Coronary artery (tissue), 2 donors: ENCODE data around the gene SRRD.
A peak's percentile ranks its signal among the peaks of the same experiment; 100 is the strongest.

Experiments
- DNase-seq: peaks from one replicate; pipeline ENCODE4 v3.0.0-alpha.2; 2017; ENCODE audit warnings: low spot score
- H3K27ac ChIP-seq, 2 donors: fragments of 200-600 bp; sonication (generic); one replicate each; pipeline ENCODE4 v1.5.1; 2016 to 2019
- H3K4me3 ChIP-seq: fragments of 200-600 bp; sonication (generic); 2 replicates; pipeline ENCODE4 v1.5.1; 2016; ENCODE audit warnings: mild to moderate bottlenecking, moderate library complexity
- TF ChIP-seq, protein P1 (sequence below): fragments of 200-600 bp; sonication (generic); IDR thresholded peaks from one replicate; pipeline ENCODE4 v1.5.1; 2019; ENCODE audit warnings: antibody characterized with exemption

SRRD gene

DNA sequence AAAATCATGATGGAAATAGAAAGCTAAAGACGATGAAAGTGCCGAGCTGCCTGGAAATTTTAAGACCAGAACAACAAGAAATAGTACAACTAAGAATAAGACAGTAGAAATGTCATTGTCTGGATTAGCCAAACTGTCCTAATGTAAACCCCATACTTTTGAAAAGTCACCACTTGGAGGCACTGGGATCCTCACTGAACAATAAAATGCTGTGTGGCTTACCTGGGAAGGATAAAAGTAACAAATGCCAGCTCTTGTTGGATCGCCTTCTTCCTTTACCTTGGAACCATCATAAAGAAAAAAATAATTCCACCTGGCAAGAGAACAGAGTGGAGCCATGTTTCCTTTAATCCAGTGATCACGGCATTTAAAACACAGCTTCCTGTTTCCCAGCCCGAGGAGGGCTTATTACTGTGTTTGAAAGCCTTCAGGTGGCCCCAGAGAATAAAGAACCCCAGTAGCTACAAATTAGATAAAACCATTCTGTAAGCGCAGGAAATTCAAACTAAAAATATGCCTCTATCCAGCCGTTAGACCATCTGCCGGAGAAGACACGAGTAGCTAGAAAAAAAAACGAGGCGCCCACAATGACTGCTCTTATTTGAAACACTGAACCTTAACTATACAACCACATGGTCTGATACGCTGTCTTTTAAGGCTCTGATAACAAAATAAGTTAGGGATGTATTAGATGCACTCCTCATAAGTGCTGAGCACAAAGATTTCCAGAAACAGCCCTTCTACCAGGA is 4.5 kb upstream of the SRRD start:
- Histone ChIP-seq H3K4me3 (peak overlapping the region; percentile 37), H3K27ac (no peak overlapping the region)
- TF ChIP-seq, protein P1, sequence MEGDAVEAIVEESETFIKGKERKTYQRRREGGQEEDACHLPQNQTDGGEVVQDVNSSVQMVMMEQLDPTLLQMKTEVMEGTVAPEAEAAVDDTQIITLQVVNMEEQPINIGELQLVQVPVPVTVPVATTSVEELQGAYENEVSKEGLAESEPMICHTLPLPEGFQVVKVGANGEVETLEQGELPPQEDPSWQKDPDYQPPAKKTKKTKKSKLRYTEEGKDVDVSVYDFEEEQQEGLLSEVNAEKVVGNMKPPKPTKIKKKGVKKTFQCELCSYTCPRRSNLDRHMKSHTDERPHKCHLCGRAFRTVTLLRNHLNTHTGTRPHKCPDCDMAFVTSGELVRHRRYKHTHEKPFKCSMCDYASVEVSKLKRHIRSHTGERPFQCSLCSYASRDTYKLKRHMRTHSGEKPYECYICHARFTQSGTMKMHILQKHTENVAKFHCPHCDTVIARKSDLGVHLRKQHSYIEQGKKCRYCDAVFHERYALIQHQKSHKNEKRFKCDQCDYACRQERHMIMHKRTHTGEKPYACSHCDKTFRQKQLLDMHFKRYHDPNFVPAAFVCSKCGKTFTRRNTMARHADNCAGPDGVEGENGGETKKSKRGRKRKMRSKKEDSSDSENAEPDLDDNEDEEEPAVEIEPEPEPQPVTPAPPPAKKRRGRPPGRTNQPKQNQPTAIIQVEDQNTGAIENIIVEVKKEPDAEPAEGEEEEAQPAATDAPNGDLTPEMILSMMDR: no peak
- DNase-seq: no peak

DNA sequence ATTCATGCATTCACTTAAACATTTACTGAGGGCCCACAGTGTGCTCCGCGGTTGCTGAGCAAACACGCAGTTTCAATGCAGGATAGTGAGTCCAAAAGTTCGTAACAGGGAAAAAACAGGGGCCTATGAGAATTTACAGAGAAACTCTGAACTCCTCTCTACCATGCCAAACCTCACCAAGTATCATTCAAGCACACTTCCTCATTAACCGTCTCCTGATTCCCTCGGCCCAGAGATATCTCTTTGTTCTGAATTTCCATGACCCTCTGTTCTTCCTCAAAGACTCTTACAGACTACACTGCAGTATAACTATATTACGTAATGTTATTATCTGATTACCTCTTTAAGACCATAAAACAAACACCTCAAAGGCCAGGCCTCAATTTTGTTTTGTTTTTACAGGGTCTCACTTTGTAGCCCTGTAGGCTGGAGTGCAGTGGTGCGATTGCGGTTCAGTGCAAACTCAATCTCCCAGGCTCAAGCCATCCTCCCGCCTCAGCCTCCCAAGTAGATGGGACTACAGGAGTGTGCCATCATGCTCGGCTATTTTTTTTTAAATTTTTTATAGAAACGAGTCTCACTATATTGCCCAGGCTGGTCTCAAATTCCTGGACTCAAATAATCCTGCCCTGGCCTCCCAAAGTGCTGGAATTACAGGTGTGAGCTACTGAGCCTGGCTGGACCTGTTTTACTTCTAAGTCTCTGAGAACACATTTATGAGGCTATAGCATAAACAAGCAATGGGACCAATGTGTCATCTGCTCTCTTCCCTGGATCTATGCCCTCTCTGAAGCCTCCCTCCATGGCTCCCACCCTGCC is 3.7 kb upstream of the SRRD start:
- no peak for DNase-seq
- Histone ChIP-seq H3K27ac (no peak overlapping the region), H3K4me3 (peak overlapping the region; percentile 37)
- TF ChIP-seq, protein P1: no peak

DNA sequence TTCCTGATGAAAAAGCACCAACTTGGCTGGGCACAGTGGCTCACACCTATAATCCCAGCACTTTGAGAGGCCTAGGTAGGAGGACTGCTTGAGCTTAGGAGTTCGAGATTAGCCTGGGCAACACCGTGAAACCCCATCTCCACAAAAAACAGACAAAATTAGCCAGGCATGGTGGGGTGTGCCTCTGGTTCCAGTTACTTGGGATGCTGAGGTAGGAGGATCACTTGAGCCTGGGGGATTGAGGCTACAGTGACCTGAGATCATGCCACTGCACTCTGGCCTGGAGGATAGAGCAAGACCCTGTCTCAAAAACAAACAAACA is 3.1 kb upstream of the SRRD start:
- DNase-seq: no peak
- H3K4me3 ChIP-seq: no peak overlapping the region
- H3K27ac ChIP-seq: no peak overlapping the region
- TF ChIP-seq, protein P1: no peak

DNA sequence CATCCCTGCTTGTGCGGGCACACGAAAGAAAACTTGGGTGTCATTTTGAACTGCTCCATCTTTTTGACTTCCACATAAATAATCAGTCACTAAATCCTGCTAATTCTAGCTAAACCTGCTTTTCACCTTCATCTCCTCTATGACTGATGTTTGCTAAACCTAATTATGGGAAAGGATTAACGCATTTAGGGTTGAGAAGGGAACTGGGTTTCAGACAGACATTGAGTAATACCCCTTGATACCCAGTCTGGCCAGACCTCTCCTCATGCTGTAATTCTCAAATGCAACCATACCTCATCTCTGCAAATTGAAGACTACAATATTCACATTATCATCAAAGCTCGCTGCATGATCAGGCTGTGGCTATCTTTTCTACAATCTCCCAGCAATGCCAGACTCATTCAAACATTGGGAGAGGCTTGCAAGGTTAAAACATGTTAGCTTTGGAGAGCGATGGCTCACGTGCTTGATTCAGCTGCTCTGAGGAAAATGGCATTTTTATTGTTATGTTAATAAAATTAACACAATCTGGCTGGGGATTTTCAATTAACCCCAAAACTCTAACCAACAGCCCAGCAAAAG is 2.5 kb upstream of the SRRD start:
- H3K27ac ChIP-seq: no peak overlapping the region

DNA sequence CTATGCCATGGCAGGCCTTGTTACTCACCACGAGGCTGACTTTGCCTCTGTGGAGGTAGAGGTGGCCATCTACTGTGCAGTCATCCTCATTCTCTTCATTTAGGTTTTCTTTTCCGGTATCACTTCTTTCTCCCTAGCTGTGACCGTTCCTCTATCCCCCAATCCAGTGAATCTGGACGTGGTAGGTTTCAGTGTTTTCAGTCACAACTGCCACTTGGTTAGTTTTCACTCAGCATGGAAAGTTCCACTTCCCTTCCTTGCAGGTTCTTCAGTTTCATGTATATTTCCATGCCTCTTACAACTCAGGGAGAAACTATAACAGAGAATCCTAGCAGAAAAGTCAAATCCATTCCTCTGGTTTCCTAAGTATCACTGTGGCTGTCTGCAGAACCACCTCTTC is 2.0 kb upstream of the SRRD start:
- TF ChIP-seq, protein P1: no peak
- Histone ChIP-seq H3K27ac (no peak overlapping the region), H3K4me3 (no peak overlapping the region)
- DNase-seq: no peak

More for the DNA sequence above, 2.5 kb upstream of the SRRD start:
- DNase-seq: no peak
- TF ChIP-seq, protein P1: no peak
- H3K4me3 ChIP-seq: peak overlapping the region; percentile 5

DNA sequence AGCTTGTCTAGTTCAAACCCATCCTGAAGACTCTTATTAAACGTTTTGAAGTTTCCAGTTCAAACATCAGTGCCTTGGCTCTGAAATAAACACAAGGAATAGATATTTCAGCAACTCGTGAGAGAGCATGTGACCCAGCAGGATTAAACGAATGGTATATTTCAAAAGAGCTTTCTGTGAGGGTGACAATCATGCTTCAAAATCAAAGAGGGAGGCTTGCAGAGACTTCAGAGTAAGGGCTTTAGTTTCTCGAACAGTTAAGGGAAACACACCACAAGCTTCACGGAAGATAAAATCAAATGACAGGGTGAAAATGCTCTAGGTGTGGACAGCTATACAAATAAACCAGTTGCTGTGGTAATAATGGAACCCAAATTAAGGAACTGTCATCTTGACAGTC is 1.5 kb upstream of the SRRD start:
- DNase-seq: no peak
- no peak overlapping the region for H3K27ac ChIP-seq
- TF ChIP-seq, protein P1: no peak
- H3K4me3 ChIP-seq: no peak overlapping the region
